Sigmoid colon (tissue), 7 donors: ENCODE data around the gene NRP1. TPM values are rescaled to one million over a fixed set of nuclear protein-coding genes. Genes with fewer than 3 reads are reported as not detected.
A peak's percentile ranks its signal among the peaks of the same experiment; 100 is the strongest.

ENCODE experiments used
- DNase-seq: peaks from one replicate; pipeline ENCODE4 v3.0.0-alpha.2; 2019
- H3K27ac ChIP-seq, 4 donors: fragments of 200-600 bp; sonication (generic); one replicate each; pipeline ENCODE4 v1.5.1; 2016 to 2019; ENCODE audit warnings: mild to moderate bottlenecking in 1 of 4
- H3K27me3 ChIP-seq, 3 donors: fragments of 200-600 bp; sonication (generic); one replicate each; pipeline ENCODE4 v1.5.1; 2019; ENCODE audit warnings: mild to moderate bottlenecking in 1 of 3
- H3K36me3 ChIP-seq, 4 donors: fragments of 200-600 bp; sonication (generic); one replicate each; pipeline ENCODE4 v1.5.1; 2016 to 2019
- H3K4me1 ChIP-seq, 4 donors: fragments of 200-600 bp; sonication (generic); one replicate each; pipeline ENCODE4 v1.5.1; 2017 to 2019
- H3K4me3 ChIP-seq, 4 donors: fragments of 200-600 bp; sonication (generic); one replicate each; pipeline ENCODE4 v1.5.1; 2017 to 2019; ENCODE audit warnings: mild to moderate bottlenecking in 2 of 4, moderate library complexity in 1 of 4
- H3K9me3 ChIP-seq, 4 donors: fragments of 200-600 bp in 3 of 4; sonication (generic) in 3 of 4; one replicate each; pipeline versions ENCODE4 v1.5.1 to v1.6.1; 2013 to 2019
- CTCF ChIP-seq, 4 experiments: fragments of 450-650 bp in 3 of 4; fragments of 200-600 bp in 1 of 4; IDR thresholded peaks; one replicate each; pipeline ENCODE4 v1.5.1; 2016 to 2019; ENCODE audit warnings: antibody characterized with exemption in 4 of 4, mild to moderate bottlenecking in 3 of 4, moderate library complexity in 2 of 4
- EP300 ChIP-seq, 4 donors: sonication (generic); formaldehyde crosslinking; IDR thresholded peaks; one replicate each; pipeline ENCODE4 v1.6.1; 2017; ENCODE audit warnings: antibody characterized with exemption in 4 of 4
- POLR2A ChIP-seq, 2 donors: fragments of 450-650 bp; IDR thresholded peaks; one replicate each; pipeline ENCODE4 v1.6.1; 2016; ENCODE audit warnings: antibody characterized with exemption in 2 of 2, mild to moderate bottlenecking in 2 of 2, moderate library complexity in 2 of 2
- POLR2AphosphoS5 ChIP-seq, 4 donors: sonication (generic); formaldehyde crosslinking; IDR thresholded peaks; one replicate each; pipeline ENCODE4 v1.6.1; 2017; ENCODE audit warnings: antibody characterized with exemption in 4 of 4
- WGBS, 2 donors: extraction: QIAGEN DNeasy Blood & Tissue Kit; methylation state at CpG; one replicate each; pipeline ENCODE4 v1.1.7; 2013; 5-methylcytosine and 5-hydroxymethylcytosine counted together
- intact Hi-C: fragments of 100-400 bp; cut with DNase I; formaldehyde crosslinking; loops from one replicate; pipeline ENCODE4 v1.15.1; 2023
- polyA plus RNA-seq, 3 donors: library from polyadenylated mRNA; stranded (reverse); fragments of 200-250 nt; gene quantifications; one replicate each; pipeline ENCODE4 v1.2.3, GENCODE V29; 2013
- total RNA-seq, 4 donors: library from RNA; depleted of rRNA; stranded (reverse); fragments of >200 nt; gene quantifications; one replicate each; pipeline ENCODE4 v1.1.0, GENCODE V29; 2016
- donor health status: healthy with polysubstance abuse.
- donor health status: Bipolar disorder and iron deficiency.
- donor health status: healthy.

The NRP1 gene
- total and polyA plus RNA-seq, 7 donors = 3.6 to 52.4 (median 44.1) TPM

GRCh38 chr10:33287112-33287511 lies 47.4 kb downstream of the NRP1 start:
- H3K4me3 ChIP-seq = no peak overlapping the region
- no peaks in the 10 kb centered on the region for H3K27me3 ChIP-seq
- intact Hi-C loops = no loop called here
- WGBS, 2 donors = 57 to 75% methylated on average over 2 of the region's 2 CpGs
- H3K27ac ChIP-seq = no peak overlapping the region
- no peaks in the 10 kb centered on the region for H3K9me3 ChIP-seq
- no peaks in the 10 kb centered on the region for H3K36me3 ChIP-seq
- no peak for DNase-seq
- H3K4me1 ChIP-seq = peaks cover 0 to 51% (median 39%) of the 10 kb centered on the region in 4 donors
- TF ChIP-seq CTCF (IDR thresholded peaks at IDR 0.05) (no peak), POLR2AphosphoS5 (IDR thresholded peaks at IDR 0.05) (no peak), EP300 (IDR thresholded peaks at IDR 0.05) (no peak), POLR2A (IDR thresholded peaks at IDR 0.05) (no peak)

GRCh38 chr10:33286157-33286934 lies 48.1 kb downstream of the NRP1 start:
- WGBS, 2 donors = 76 to 77% methylated on average over 4 of the region's 4 CpGs
- TF ChIP-seq POLR2AphosphoS5 (IDR thresholded peaks at IDR 0.05) (no peak), POLR2A (IDR thresholded peaks at IDR 0.05) (no peak), CTCF (IDR thresholded peaks at IDR 0.05) (no peak), EP300 (IDR thresholded peaks at IDR 0.05) (no peak)
- no peaks in the 10 kb centered on the region for H3K9me3 ChIP-seq
- H3K4me1 ChIP-seq = peaks cover 0 to 44% (median 32%) of the 10 kb centered on the region in 4 donors
- H3K4me3 ChIP-seq = no peak overlapping the region
- H3K36me3 ChIP-seq = no peaks in the 10 kb centered on the region
- no peak for DNase-seq
- H3K27me3 ChIP-seq = no peaks in the 10 kb centered on the region
- H3K27ac ChIP-seq = peak overlapping the region in 1 of 4 donors; percentile 36
- intact Hi-C loops = no loop called here

GRCh38 chr10:33284945-33285344 lies 49.5 kb downstream of the NRP1 start:
- intact Hi-C loops = no loop called here
- 88 to 94% methylated on average over 2 of the region's 2 CpGs for WGBS, 2 donors
- Histone ChIP-seq H3K4me1 (peaks cover 0 to 33% (median 22%) of the 10 kb centered on the region in 4 donors), H3K27me3 (no peaks in the 10 kb centered on the region), H3K27ac (peak overlapping the region in 2 of 4 donors; percentile 35 to 36), H3K9me3 (no peaks in the 10 kb centered on the region), H3K4me3 (no peak overlapping the region), H3K36me3 (no peaks in the 10 kb centered on the region)
- TF ChIP-seq EP300 (IDR thresholded peaks at IDR 0.05) (no peak), CTCF (IDR thresholded peaks at IDR 0.05) (no peak), POLR2AphosphoS5 (IDR thresholded peaks at IDR 0.05) (no peak), POLR2A (IDR thresholded peaks at IDR 0.05) (no peak)
- DNase-seq = no peak

- intact Hi-C loops = no loop called here
- Histone ChIP-seq H3K9me3 (no peaks in the 10 kb centered on the region), H3K27me3 (no peaks in the 10 kb centered on the region), H3K27ac (peak overlapping the region in 2 of 4 donors; percentile 18 to 29), H3K4me3 (no peak overlapping the region), H3K36me3 (no peaks in the 10 kb centered on the region), H3K4me1 (peaks cover 0 to 28% (median 9%) of the 10 kb centered on the region in 4 donors)
- no peak for DNase-seq
- TF ChIP-seq POLR2A (IDR thresholded peaks at IDR 0.05) (no peak), EP300 (IDR thresholded peaks at IDR 0.05) (no peak), CTCF (IDR thresholded peaks at IDR 0.05) (no peak), POLR2AphosphoS5 (IDR thresholded peaks at IDR 0.05) (no peak)
- WGBS, 2 donors = 83 to 84% methylated on average over 5 of the region's 5 CpGs
Measured at GRCh38 chr10:33279811-33280602, 54.5 kb downstream of the NRP1 start.
